ENCODE results near the gene PICK1.

DNA sequence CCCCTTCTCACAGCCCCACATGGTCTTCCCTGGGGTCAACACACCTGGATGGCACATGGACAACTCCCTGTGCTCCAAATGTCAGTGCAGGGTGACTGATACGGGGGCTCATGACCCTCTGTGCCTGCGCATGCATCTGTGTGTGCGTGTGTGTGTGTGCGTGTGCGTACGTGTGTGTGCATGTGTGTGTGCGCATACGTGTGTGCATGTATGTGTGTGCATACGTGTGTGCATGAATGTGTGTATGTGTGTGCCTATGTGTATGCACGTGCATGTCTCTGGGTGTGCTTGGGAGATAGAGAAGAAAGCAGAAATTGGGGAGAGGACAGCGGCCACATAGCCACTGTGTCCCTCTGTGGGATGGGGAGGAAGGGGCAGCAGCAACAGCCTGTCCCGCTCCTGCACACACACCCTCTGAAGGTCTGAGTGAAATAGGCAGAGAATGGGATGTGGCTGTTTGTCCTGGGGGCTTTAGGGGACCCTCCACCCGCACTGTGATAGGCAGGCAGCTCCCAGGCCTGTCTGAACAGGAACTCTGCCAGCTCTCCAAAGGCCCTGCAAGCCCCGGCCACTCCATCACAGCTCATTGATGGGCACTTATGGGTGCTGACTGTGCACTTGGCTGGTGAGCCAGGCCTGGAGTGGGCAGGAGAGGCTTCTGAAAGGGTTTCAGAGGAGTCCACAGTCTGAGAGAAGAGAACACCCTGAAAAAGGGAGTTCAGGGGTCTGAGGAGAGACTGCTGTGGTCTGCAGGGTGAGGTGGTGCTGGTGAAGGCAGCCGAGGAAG is 28.7 kb upstream of the PICK1 start:
- TF ChIP-seq POLR2A (IDR thresholded peaks at IDR 0.05; ENCODE audit: control extremely low read depth in 1 of 2, low read depth in 2 of 2, low read length in 2 of 2) (no peak), EP300 (IDR thresholded peaks at IDR 0.05; ENCODE audit: borderline replicate concordance in 1 of 2, low read depth in 2 of 2, low read length in 2 of 2) (no peak), POLR2AphosphoS5 (IDR thresholded peaks at IDR 0.05; ENCODE audit: low read depth, low read length) (no peak), YY1 (IDR thresholded peaks at IDR 0.05; ENCODE audit: low read depth, low read length) (no peak), RAD21 (IDR thresholded peaks at IDR 0.05 in 1 of 2, conservative IDR thresholded peaks at IDR 0.05 in 1 of 2; ENCODE audit: low read depth in 2 of 2, low read length in 2 of 2) (no peak), GABPA (IDR thresholded peaks at IDR 0.05; ENCODE audit: borderline replicate concordance, insufficient read depth, low read length) (no peak), SRF (IDR thresholded peaks at IDR 0.05; ENCODE audit: low read depth, low read length) (no peak), EZH2 (IDR thresholded peaks at IDR 0.05; ENCODE audit: low read depth, low read length, severe bottlenecking) (no peak), TAF1 (IDR thresholded peaks at IDR 0.05; ENCODE audit: low read depth, low read length) (no peak), SUZ12 (IDR thresholded peaks at IDR 0.05; ENCODE audit: low read length) (no peak)
- TF ChIP-seq, protein P1, sequence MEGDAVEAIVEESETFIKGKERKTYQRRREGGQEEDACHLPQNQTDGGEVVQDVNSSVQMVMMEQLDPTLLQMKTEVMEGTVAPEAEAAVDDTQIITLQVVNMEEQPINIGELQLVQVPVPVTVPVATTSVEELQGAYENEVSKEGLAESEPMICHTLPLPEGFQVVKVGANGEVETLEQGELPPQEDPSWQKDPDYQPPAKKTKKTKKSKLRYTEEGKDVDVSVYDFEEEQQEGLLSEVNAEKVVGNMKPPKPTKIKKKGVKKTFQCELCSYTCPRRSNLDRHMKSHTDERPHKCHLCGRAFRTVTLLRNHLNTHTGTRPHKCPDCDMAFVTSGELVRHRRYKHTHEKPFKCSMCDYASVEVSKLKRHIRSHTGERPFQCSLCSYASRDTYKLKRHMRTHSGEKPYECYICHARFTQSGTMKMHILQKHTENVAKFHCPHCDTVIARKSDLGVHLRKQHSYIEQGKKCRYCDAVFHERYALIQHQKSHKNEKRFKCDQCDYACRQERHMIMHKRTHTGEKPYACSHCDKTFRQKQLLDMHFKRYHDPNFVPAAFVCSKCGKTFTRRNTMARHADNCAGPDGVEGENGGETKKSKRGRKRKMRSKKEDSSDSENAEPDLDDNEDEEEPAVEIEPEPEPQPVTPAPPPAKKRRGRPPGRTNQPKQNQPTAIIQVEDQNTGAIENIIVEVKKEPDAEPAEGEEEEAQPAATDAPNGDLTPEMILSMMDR (IDR thresholded peaks at IDR 0.05; ENCODE audit: control extremely low read depth in 1 of 3, insufficient read depth in 1 of 3, low read depth in 1 of 3, low read length in 3 of 3), result no peak
- TF ChIP-seq, protein P2, sequence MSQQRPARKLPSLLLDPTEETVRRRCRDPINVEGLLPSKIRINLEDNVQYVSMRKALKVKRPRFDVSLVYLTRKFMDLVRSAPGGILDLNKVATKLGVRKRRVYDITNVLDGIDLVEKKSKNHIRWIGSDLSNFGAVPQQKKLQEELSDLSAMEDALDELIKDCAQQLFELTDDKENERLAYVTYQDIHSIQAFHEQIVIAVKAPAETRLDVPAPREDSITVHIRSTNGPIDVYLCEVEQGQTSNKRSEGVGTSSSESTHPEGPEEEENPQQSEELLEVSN (IDR thresholded peaks at IDR 0.05), result no peak
